Upper lobe of left lung (tissue), 6 donors: ENCODE data around the gene TSKU. TPM values are rescaled to one million over a fixed set of nuclear protein-coding genes. Genes with fewer than 3 reads are reported as not detected.

ENCODE experiments used
- ATAC-seq, 2 donors: fragments of 200-7000 bp; cut with Tn5 transposase; one replicate each; pipeline ENCODE4 v1.9.1; 2022; ENCODE audit warnings: mild to moderate bottlenecking in 2 of 2, moderate library complexity in 2 of 2; ENCODE audit not compliant: low FRiP score in 2 of 2
- DNase-seq, 2 donors: peaks; one replicate each; pipeline ENCODE4 v3.0.0-alpha.2; 2019 to 2020
- H3K27ac ChIP-seq, 4 donors: fragments of 200-600 bp; sonication (generic); one replicate each; pipeline ENCODE4 v1.5.1; 2016 to 2019
- H3K27me3 ChIP-seq, 4 donors: fragments of 200-600 bp; sonication (generic); one replicate each; pipeline ENCODE4 v1.5.1; 2017 to 2019
- H3K36me3 ChIP-seq, 4 donors: fragments of 200-600 bp; sonication (generic); one replicate each; pipeline ENCODE4 v1.5.1; 2016 to 2019
- H3K4me1 ChIP-seq, 4 donors: fragments of 200-600 bp; sonication (generic); one replicate each; pipeline ENCODE4 v1.5.1; 2018 to 2019
- H3K4me3 ChIP-seq, 4 donors: fragments of 200-600 bp; sonication (generic); one replicate each; pipeline ENCODE4 v1.5.1; 2017 to 2019; ENCODE audit warnings: mild to moderate bottlenecking in 2 of 4, moderate library complexity in 1 of 4
- H3K9me3 ChIP-seq, 4 donors: fragments of 200-600 bp; sonication (generic); one replicate each; pipeline ENCODE4 v1.5.1; 2018 to 2019
- EP300 ChIP-seq, 4 donors: sonication (generic); formaldehyde crosslinking; IDR thresholded peaks; one replicate each; pipeline ENCODE4 v1.5.1; 2017; ENCODE audit warnings: antibody characterized with exemption in 4 of 4, control low read depth in 2 of 4
- POLR2A ChIP-seq, 4 donors: fragments of 450-650 bp; IDR thresholded peaks; one replicate each; pipeline ENCODE4 v1.5.1; 2016 to 2017; ENCODE audit warnings: antibody characterized with exemption in 4 of 4, mild to moderate bottlenecking in 2 of 4
- POLR2AphosphoS5 ChIP-seq, 2 donors: sonication (generic); formaldehyde crosslinking; IDR thresholded peaks; one replicate each; pipeline ENCODE4 v1.5.1; 2017; ENCODE audit warnings: antibody characterized with exemption in 2 of 2
- WGBS, 2 donors: methylation state at CpG; one replicate each; pipeline ENCODE4 v1.1.5; 2017 to 2018; 5-methylcytosine and 5-hydroxymethylcytosine counted together
- total RNA-seq, 6 donors: library from RNA; depleted of rRNA in 4 of 6; stranded (reverse); fragments of >200 nt in 4 of 6; gene quantifications; one replicate each; pipeline versions ENCODE4 v1.1.0 to v1.2.1, GENCODE V29; 2016 to 2021
- TF ChIP-seq, protein P1 (sequence below), 6 experiments: fragments of 450-650 bp in 4 of 6; fragments of 200-600 bp in 2 of 6; sonication (generic) in 2 of 6; IDR thresholded peaks; one replicate each; pipeline ENCODE4 v1.5.1; 2016 to 2019; ENCODE audit warnings: antibody characterized with exemption in 6 of 6
- donor health status: DM: no; HTN: no; CAD: no; lungs with moderate emphysema.
- donor health status: DM: no; HTN: yes; CAD: no; lungs with severe emphysema.

TSKU gene
- total RNA-seq, 6 donors from 2014 or later = 2.1 to 19.8 (median 9.5) TPM

DNA sequence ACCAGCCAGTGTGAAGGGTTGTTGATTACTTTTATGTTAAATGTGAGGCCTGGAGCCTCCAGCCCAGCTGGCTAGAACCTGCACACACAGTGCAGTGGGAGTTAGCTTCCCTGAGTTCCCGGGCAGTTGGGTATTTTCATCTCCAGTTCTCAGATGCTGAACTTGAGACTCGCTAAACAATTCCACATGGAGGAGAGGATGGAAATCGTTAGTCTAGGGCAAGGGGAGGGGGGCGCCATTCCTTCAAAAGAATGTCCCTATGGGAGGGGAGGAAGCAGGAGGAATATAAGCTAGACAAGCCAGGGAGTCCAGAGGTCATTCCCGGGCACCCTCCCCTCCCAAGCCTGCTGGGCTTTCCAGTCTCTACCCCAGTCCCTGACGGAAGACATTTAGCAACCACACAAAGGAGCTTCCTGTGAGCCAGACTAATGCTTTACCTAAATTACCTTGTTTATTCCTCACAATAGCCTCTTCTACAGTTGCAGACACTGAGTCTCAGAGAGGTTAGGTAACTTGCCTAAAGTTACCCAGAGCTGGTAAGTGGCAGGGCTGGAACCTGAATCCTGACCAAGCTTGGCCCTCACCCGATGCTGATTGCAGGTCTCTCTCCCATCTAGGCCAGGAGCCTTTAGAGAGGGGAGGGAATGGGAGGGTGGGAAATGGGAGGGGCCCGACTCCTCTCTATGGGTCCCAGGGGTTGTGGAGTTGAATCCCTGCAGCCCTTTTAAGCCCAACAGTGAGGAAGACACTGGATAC is 1.9 kb upstream of the TSKU start:
- H3K4me3 ChIP-seq = no peak overlapping the region
- peak overlapping the region in 1 of 4 donors; percentile 15 for H3K27ac ChIP-seq
- no peak for ATAC-seq

DNA sequence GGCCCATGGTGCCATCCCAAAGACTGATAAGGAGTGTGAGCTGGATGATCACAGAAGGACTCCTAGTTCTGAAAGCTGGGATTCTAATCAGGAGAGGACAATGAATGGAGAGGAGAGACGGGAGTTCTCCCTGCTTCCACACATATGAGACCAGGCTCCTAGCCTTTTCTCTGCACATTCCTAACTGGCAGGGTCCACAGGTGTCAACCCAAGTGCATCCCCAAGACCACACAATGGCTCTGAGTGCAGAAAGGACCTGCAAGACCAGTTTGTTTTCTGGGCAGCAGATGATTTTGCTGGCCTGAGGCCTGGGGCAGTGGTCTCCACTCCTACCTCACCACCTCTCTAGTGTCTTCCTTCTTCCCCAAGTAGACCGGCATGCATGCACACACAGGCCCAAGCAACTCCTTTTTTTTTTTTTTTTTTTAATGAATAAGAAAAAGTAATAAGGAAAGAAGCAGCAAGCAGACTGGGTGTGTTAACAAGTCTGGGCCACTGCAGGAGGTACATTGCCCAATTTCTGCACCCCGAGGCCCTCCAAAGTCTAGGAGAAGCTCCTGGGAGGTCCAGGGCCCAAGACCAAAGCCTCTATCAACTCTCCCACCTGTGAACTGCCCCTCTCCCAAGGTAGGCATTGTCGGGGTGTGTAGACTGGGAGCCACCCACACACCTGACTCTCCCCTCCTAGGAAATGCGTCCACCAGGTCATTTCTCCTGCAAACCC is 1.2 kb upstream of the TSKU start:
- peak overlapping the region in 3 of 4 donors; percentile 76 to 82 (median 80) for H3K4me3 ChIP-seq
- no peak for ATAC-seq
- peak overlapping the region; percentile 64 to 90 (median 86) for H3K27ac ChIP-seq
- 76 to 80% methylated on average over 5 of the region's 5 CpGs for WGBS, 2 donors
- peaks cover 0 to 4% (median 3%) of the 10 kb centered on the region in 4 donors for H3K27me3 ChIP-seq
- peaks cover 17 to 36% (median 22%) of the 10 kb centered on the region in 4 donors for H3K4me1 ChIP-seq
- no peaks in the 10 kb centered on the region for H3K36me3 ChIP-seq
- peaks cover 0 to 6% (median 2%) of the 10 kb centered on the region in 4 donors for H3K9me3 ChIP-seq
- TF ChIP-seq EP300 (IDR thresholded peaks at IDR 0.05) (no peak), POLR2AphosphoS5 (IDR thresholded peaks at IDR 0.05) (no peak), POLR2A (IDR thresholded peaks at IDR 0.05) (no peak)
- TF ChIP-seq, protein P1, sequence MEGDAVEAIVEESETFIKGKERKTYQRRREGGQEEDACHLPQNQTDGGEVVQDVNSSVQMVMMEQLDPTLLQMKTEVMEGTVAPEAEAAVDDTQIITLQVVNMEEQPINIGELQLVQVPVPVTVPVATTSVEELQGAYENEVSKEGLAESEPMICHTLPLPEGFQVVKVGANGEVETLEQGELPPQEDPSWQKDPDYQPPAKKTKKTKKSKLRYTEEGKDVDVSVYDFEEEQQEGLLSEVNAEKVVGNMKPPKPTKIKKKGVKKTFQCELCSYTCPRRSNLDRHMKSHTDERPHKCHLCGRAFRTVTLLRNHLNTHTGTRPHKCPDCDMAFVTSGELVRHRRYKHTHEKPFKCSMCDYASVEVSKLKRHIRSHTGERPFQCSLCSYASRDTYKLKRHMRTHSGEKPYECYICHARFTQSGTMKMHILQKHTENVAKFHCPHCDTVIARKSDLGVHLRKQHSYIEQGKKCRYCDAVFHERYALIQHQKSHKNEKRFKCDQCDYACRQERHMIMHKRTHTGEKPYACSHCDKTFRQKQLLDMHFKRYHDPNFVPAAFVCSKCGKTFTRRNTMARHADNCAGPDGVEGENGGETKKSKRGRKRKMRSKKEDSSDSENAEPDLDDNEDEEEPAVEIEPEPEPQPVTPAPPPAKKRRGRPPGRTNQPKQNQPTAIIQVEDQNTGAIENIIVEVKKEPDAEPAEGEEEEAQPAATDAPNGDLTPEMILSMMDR (IDR thresholded peaks at IDR 0.05) = no peak
- DNase-seq = no peak

More for the DNA sequence above, 1.9 kb upstream of the TSKU start:
- H3K27me3 ChIP-seq = peaks cover 0 to 4% (median 3%) of the 10 kb centered on the region in 4 donors
- peaks cover 5 to 12% (median 9%) of the 10 kb centered on the region in 4 donors for H3K9me3 ChIP-seq
- WGBS, 2 donors = 58 to 80% methylated on average over 7 to 8 of the region's 8 CpGs
- no peak for TF ChIP-seq POLR2AphosphoS5 (IDR thresholded peaks at IDR 0.05)
- no peak for TF ChIP-seq EP300 (IDR thresholded peaks at IDR 0.05)
- TF ChIP-seq, protein P1 (IDR thresholded peaks at IDR 0.05) = no peak
- no peak for DNase-seq
- peaks cover 15 to 36% (median 21%) of the 10 kb centered on the region in 4 donors for H3K4me1 ChIP-seq
- H3K36me3 ChIP-seq = no peaks in the 10 kb centered on the region

DNA sequence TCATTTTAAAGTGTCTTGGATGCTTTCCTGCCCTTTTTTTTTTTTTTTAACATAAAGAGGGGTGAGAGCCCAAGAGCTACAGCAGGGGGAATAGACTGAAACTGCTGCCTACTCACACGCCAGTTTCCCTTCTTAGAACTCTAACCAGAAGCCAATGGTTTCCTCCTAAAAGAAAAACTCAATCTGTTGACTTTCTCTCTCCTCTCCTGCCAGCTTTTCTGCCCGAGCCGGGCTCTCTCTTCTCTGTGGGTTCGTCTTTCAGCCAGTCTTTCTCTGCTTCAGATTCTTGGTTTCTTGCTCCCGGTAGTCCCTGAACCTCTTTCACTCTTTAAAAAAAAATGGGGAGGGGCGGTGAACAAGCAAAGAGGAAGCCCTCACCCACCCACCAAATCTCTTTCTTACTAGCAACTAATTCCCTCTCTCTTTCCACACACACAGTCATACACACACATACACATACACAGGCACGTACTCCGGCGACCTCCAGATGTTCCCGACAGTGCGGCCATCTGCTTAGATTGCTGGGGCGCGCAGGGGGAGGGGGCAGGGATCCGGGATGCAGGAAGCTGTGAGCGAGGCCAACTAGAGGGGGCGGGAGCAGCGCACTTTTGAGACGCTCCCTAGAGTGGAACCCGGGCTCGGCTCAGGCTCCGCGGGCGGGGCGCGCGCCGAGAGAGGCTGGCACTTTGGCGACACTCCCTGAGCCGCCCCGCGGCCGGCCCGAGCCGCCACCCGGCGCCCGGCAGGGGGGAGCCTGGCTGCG is 444 bp upstream of the TSKU start:
- H3K27ac ChIP-seq = peak overlapping the region; percentile 79 to 90 (median 86)
- peak; percentile 64 to 95 for DNase-seq
- peaks cover 19 to 36% (median 23%) of the 10 kb centered on the region in 4 donors for H3K4me1 ChIP-seq
- ATAC-seq = peak; percentile 80 to 83
- no peaks in the 10 kb centered on the region for H3K9me3 ChIP-seq
- TF ChIP-seq POLR2AphosphoS5 (IDR thresholded peaks at IDR 0.05) = peak; percentile 43 to 50
- no peak for TF ChIP-seq POLR2A (IDR thresholded peaks at IDR 0.05)
- H3K27me3 ChIP-seq = peaks cover 0 to 4% (median 3%) of the 10 kb centered on the region in 4 donors
- peak overlapping the region in 3 of 4 donors; percentile 76 to 82 (median 80) for H3K4me3 ChIP-seq
- H3K36me3 ChIP-seq = no peaks in the 10 kb centered on the region
- 2 to 4% methylated on average over 12 to 18 of the region's 38 CpGs for WGBS, 2 donors

DNA sequence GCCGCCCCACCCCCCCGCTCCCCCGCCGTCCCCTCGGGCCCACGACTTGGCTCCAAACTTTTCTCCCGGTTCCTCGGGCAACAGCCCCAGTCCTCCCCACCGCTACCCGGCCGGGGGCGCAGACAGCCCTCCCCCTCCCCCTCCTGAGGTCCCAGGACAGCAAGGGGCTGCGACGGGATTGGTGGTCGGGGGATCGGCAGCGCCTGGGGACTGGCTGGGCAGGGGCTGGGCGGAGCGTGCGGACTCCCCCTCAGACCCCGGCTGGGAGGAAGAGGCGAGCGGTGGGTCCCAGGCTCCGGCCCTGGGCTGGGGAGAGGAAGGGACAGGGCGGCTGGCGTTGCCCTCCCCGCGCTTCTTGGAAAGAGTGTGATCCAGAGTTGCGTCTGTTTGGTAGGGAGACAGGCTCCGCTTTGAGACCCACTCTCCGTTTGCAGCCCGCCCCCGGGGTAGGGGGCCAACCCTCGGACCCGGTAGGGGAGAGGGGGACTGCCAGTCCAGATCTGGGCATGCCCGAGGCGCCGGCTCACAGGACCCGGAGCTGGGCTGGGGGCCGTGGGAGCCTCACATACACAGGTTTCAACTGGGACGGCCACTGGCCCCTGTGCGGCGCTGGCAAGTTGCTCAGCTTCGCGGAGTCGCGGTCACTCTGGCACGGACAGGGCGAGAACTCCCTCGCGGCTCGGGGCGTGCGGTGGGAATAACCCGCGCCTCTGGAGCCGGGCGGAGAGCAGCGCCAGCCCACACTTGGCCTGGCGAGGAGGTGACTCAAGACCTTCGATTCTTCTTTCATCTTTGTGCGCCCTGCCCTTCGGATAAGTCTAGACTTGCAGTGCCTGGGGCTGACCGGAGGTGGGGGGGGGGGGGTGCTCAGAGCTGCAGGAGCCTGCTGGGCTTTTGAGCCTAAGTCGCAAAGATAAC is 999 bp downstream of the TSKU start:
- Histone ChIP-seq H3K27me3 (peaks cover 0 to 4% (median 3%) of the 10 kb centered on the region in 4 donors), H3K4me3 (peak overlapping the region; percentile 74 to 82 (median 78)), H3K9me3 (no peaks in the 10 kb centered on the region), H3K27ac (peak overlapping the region; percentile 79 to 90 (median 86)), H3K36me3 (no peaks in the 10 kb centered on the region), H3K4me1 (peaks cover 28 to 47% (median 33%) of the 10 kb centered on the region in 4 donors)
- ATAC-seq (peak; percentile 19 to 61), DNase-seq (peak; percentile 45 to 89)
- peak in 2 of 4 donors; percentile 19 to 23 for TF ChIP-seq POLR2A (IDR thresholded peaks at IDR 0.05)
- no peak for TF ChIP-seq EP300 (IDR thresholded peaks at IDR 0.05)
- TF ChIP-seq POLR2AphosphoS5 (IDR thresholded peaks at IDR 0.05) = peak in 1 of 2 donors; percentile 32
- TF ChIP-seq, protein P1 (IDR thresholded peaks at IDR 0.05) = no peak
- WGBS, 2 donors = 5 to 6% methylated on average over 15 to 47 of the region's 65 CpGs
